Right cardiac atrium (tissue), 5 donors: Measurements from ENCODE around the gene CMIP. TPM values are rescaled to one million over a fixed set of nuclear protein-coding genes. Genes with fewer than 3 reads are reported as not detected.

Experiments
- ATAC-seq, 2 donors: fragments of 200-7000 bp; cut with Tn5 transposase; one replicate each; pipeline versions ENCODE4 v1.8.0 to v1.9.1; 2020; ENCODE audit warnings: moderate library complexity in 2 of 2, mild to moderate bottlenecking in 1 of 2
- DNase-seq, 3 donors: peaks; one replicate each; pipeline ENCODE4 v3.0.0-alpha.2; 2020
- H3K27ac ChIP-seq: one replicate; pipeline ENCODE4 v1.5.1; 2013; ENCODE audit warnings: mild to moderate bottlenecking, low read length, control low read depth, moderate library complexity
- H3K27me3 ChIP-seq: one replicate; pipeline ENCODE4 v1.6.1; 2013; ENCODE audit not compliant: control insufficient read depth, insufficient read depth
- H3K4me1 ChIP-seq: one replicate; pipeline ENCODE4 v1.6.1; 2013; ENCODE audit warnings: low read length; ENCODE audit not compliant: control insufficient read depth, insufficient read depth
- H3K4me3 ChIP-seq: one replicate; pipeline ENCODE4 v1.5.1; 2013; ENCODE audit warnings: low read length, control low read depth
- H3K9me3 ChIP-seq: one replicate; pipeline ENCODE4 v1.6.1; 2013; ENCODE audit warnings: low read length; ENCODE audit not compliant: control insufficient read depth
- WGBS: extraction: QIAGEN DNeasy Blood & Tissue Kit; methylation state at CpG from one replicate; pipeline ENCODE4 v1.1.7; 2013; 5-methylcytosine and 5-hydroxymethylcytosine counted together
- intact Hi-C, 4 donors: fragments of 100-400 bp; cut with DNase I; formaldehyde crosslinking; loops; one replicate each; pipeline versions ENCODE4 v1.11.0 to v1.14.0; 2022 to 2023
- polyA plus RNA-seq: library from polyadenylated mRNA; stranded (reverse); fragments of 200-250 nt; gene quantifications from one replicate; pipeline ENCODE4 v1.2.3, GENCODE V29; 2013
- total RNA-seq, 4 donors: library from RNA; stranded (reverse); fragmentation: NEBNext Ultra II Directional; extraction: Animal tissue kit (Norgen Biotek cat#: 25700); gene quantifications; one replicate each; pipeline ENCODE4 v1.2.1, GENCODE V29; 2021
- donor health status: healthy with polysubstance abuse.
- donor health status: DM: no; HTN: yes; CAD: no.
- donor health status: DM: no; HTN: no; CAD: no.
- donor health status: DM: no; HTN: yes; CAD: no; lungs with severe emphysema.
- donor health status: DM: yes; HTN: yes; CAD: no.

CMIP gene
- total and polyA plus RNA-seq, 5 donors, result 9.0 to 29.0 (median 19.2) TPM

DNA sequence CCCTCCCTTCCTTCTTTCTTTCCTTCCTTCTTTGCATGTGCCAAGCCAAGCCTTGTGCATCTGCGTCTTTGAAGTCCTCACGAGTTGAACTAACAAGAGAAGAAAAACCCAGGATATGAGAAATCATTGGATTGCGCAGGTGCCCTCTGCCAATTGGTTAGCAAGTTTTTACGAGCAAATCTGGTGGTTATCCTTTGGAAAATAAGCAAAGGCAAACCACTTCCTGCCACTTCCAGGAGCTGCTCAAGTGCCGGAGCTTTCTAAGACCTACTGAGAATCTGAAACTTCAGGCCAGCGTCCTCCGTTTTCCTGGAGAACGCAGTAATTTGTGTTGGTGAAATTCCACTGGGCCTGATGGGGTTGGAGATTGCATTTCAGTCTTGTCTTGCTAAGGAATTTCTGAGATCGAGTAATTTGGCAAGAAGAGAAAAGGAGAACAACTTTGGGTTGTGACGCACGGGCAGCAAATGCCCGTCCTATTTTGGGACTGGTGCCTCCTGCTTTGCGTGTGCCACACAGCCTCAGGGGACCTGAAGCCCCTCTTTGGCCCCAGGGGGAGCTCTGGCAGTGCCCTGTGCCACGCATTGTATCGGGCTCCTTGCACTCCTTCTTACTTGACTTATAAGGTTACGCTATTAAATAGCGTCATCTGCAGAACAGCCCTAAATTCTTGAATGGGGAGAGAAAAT, 56.4 kb downstream of the CMIP start:
- H3K4me1 ChIP-seq, result peaks cover 3% of the 10 kb centered on the region
- ATAC-seq (peak in 1 of 2 donors; percentile 6), DNase-seq (peak in 1 of 3 donors; percentile 65)
- no peak overlapping the region for H3K4me3 ChIP-seq
- H3K27ac ChIP-seq, result peak overlapping the region; percentile 21
- intact Hi-C loops, result no loop called here
- 61% methylated on average over 17 of the region's 17 CpGs for WGBS
- H3K27me3 ChIP-seq, result no peaks in the 10 kb centered on the region
- H3K9me3 ChIP-seq, result no peaks in the 10 kb centered on the region

GRCh38 chr16:81502396-81503070, 57.9 kb downstream of the CMIP start:
- Histone ChIP-seq H3K4me3 (no peak overlapping the region), H3K27me3 (no peaks in the 10 kb centered on the region), H3K4me1 (peaks cover 3% of the 10 kb centered on the region), H3K27ac (peak overlapping the region; percentile 21), H3K9me3 (no peaks in the 10 kb centered on the region)
- DNase-seq (peak in 2 of 3 donors; percentile 63 to 79), ATAC-seq (peak; percentile 59 to 81)
- intact Hi-C loops, result no loop called here
- 67% methylated on average over 17 of the region's 17 CpGs for WGBS

DNA sequence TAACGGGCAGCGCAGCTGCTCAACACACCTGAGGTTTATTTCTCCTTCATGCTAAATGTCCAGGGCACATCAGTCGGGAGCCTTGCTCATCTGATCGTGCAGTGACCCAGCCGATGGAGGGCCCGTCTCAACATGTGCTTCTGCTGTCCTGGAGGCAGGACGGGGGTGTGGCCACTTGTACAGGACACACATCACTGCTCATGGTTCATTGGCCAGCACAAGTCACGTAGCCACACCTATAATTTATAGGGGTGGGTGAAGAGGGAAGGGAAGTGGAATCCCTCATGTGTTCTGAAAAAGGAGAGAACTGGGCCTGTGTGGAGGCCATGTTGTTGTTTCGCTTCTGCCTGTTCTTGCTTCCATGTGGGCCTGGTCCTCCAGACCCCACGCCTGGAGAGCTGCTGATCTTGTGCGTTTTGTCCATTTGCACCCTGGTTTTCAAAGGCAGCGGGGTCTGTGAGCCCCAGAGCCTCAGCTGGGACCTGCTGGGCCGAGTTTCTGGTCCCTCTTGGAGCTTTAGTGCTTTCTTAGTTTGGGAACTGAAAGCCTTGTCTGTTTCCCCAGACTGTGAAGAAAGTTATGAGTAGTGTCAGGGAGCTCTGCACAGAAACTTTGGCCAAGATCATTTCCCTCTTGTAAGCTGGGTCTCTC, 60.5 kb downstream of the CMIP start:
- Histone ChIP-seq H3K27ac (no peak overlapping the region), H3K4me3 (no peak overlapping the region), H3K27me3 (no peaks in the 10 kb centered on the region), H3K4me1 (peaks cover 3% of the 10 kb centered on the region), H3K9me3 (no peaks in the 10 kb centered on the region)
- peak in 1 of 3 donors; percentile 73 for DNase-seq
- 71% methylated on average over 13 of the region's 13 CpGs for WGBS
- peak; percentile 43 to 62 for ATAC-seq
- intact Hi-C loops, result no loop called here

DNA sequence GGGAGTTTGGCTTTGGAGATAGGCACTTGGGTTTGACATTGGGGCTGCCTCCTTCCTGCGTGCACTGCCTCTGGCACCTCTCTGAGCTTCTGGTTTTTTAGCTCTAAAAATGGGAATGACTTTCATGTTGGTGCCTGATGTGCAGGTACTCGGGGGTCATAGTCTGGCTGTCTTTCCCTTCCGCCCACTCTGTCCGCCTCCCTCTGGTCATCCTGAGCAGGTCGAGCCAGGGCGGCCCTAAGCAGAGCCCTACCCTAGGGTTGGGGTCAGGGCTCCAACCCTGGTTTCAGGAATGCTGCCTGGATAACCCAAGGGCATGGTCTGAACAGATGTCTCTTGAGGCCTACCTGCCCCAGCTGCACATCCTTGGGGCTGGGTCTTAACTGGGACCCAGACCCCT, 64.8 kb downstream of the CMIP start:
- intact Hi-C loops, result no loop called here
- Histone ChIP-seq H3K4me3 (no peak overlapping the region), H3K9me3 (no peaks in the 10 kb centered on the region), H3K4me1 (peaks cover 11% of the 10 kb centered on the region), H3K27ac (no peak overlapping the region), H3K27me3 (no peaks in the 10 kb centered on the region)
- no peak for ATAC-seq
- WGBS, result 96% methylated on average over 6 of the region's 6 CpGs
- DNase-seq, result peak in 1 of 3 donors; percentile 42

DNA sequence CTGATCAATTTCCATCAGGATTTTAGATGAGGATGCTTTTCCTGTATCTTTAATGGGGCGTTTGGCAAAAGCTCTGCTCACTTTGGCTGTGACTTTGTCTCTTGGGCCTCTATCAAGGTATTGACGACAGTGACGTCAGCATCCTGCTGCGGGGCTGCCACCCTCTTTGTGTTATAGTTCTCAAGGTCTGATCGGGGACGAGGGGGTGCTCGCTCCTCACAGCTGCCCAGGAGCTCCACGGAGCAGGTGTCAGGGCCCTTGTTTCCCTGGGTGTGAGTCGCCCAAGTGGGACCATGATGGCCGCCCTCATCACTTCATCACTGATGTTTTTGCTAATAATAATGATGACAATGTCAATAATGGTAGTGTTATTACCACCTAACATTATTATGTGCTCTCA, 65.4 kb downstream of the CMIP start:
- no peak overlapping the region for H3K27ac ChIP-seq
- DNase-seq (peak in 1 of 3 donors; percentile 28), ATAC-seq (no peak)
- H3K4me1 ChIP-seq, result peaks cover 12% of the 10 kb centered on the region
- WGBS, result 80% methylated on average over 10 of the region's 10 CpGs
- intact Hi-C loops, result no loop called here
- H3K9me3 ChIP-seq, result no peaks in the 10 kb centered on the region
- no peak overlapping the region for H3K4me3 ChIP-seq
- no peaks in the 10 kb centered on the region for H3K27me3 ChIP-seq

- intact Hi-C loops, result no loop called here
- no peaks in the 10 kb centered on the region for H3K9me3 ChIP-seq
- no peak overlapping the region for H3K27ac ChIP-seq
- DNase-seq, result no peak
- H3K4me1 ChIP-seq, result peaks cover 12% of the 10 kb centered on the region
- 95% methylated on average over 5 of the region's 5 CpGs for WGBS
- no peak for ATAC-seq
- no peak overlapping the region for H3K4me3 ChIP-seq
- H3K27me3 ChIP-seq, result no peaks in the 10 kb centered on the region
These were observed 66.8 kb downstream of the CMIP start for GRCh38 chr16:81511371-81511770.

DNA sequence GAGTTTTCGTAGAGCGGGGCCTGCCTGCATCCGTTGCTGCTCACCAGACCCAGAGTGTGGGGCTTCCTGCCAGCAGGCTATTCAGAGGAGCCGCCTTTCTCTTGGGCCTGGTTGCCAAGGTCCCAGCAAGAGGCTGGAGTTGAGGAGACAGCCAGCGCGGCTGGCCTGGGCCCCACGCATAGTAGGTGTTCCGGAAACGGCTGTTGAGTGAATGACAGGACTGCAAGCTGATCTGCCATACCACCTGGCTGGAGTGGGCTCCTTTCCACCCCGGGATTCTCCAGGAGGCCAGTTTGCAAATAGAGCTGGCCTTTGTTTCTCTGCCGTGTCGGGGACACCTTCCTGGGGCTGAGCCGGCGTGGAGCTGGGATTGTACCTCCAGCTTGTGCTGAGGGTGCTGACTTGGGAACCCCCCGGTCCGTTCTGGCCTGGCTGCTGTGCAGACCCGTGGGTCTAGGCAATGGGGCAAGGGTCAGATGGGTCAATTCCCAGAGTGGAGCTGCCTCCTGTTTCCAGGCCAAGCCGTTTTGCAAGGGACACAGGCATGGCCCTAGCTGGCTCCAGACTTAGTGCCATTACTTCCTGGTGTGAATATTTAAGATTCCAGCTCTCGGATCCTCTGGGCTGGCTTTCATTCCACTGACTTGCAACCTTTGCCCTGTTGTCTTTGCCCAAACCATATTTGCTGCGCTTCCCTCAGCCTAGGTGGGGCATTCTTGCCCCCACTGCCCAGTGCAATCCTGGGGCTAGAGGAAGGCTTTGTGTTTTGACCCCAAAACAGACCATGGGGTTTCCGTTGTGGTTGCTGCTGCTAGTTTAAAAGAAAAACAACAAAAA, 68.8 kb downstream of the CMIP start:
- 26% methylated on average over 21 of the region's 21 CpGs for WGBS
- Histone ChIP-seq H3K4me3 (no peak overlapping the region), H3K4me1 (peaks cover 14% of the 10 kb centered on the region), H3K27ac (peak overlapping the region; percentile 79), H3K27me3 (no peaks in the 10 kb centered on the region), H3K9me3 (no peaks in the 10 kb centered on the region)
- peak; percentile 88 to 96 (median 91) for DNase-seq
- peak; percentile 85 to 87 for ATAC-seq
- intact Hi-C loops, result no loop called here

GRCh38 chr16:81514041-81514559, 69.5 kb downstream of the CMIP start:
- H3K4me3 ChIP-seq, result no peak overlapping the region
- H3K27ac ChIP-seq, result no peak overlapping the region
- intact Hi-C loops, result no loop called here
- peaks cover 14% of the 10 kb centered on the region for H3K4me1 ChIP-seq
- 74% methylated on average over 7 of the region's 7 CpGs for WGBS
- H3K27me3 ChIP-seq, result no peaks in the 10 kb centered on the region
- ATAC-seq, result no peak
- peak in 2 of 3 donors; percentile 20 to 40 for DNase-seq
- no peaks in the 10 kb centered on the region for H3K9me3 ChIP-seq

DNA sequence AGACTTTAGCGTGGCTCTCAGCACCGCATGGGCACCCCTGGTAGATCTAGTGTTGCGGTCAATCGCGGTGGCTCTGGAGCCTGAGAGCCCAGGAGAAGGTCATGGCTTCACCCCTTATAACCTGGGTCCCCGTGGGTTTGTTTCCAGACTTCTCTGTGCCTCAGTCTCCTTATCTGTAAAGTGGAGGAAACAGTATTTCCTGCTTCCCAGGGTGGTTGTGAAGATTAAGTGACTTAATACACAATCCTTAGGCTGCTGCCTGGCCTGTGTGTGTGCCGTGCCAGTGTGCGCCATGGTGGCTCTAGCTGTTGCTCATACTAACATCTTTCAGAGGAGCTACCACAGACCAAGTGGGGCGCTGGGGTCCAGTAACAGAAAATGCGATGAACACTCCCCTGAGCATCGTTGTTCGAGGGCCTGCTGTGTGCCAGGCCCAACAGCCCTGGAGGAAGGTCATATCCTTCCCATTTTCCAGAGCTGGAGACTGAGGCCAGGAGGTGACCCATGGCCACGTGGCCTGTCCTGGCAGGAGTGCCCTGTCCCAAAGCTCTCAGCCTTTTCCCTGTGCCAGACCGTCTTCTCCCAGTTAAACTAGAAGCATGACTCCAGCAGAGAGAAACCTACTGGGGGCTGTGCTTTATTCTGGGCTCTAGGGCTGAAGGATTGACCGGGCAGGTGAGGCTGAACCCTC, 70.1 kb downstream of the CMIP start:
- Histone ChIP-seq H3K4me1 (peaks cover 14% of the 10 kb centered on the region), H3K27ac (no peak overlapping the region), H3K9me3 (no peaks in the 10 kb centered on the region), H3K4me3 (no peak overlapping the region), H3K27me3 (no peaks in the 10 kb centered on the region)
- intact Hi-C loops, result no loop called here
- ATAC-seq (no peak), DNase-seq (peak in 2 of 3 donors; percentile 46 to 51)
- 89% methylated on average over 15 of the region's 15 CpGs for WGBS

GRCh38 chr16:81515281-81515680, 70.7 kb downstream of the CMIP start:
- Histone ChIP-seq H3K27ac (no peak overlapping the region), H3K9me3 (no peaks in the 10 kb centered on the region), H3K4me3 (no peak overlapping the region), H3K27me3 (no peaks in the 10 kb centered on the region), H3K4me1 (peaks cover 14% of the 10 kb centered on the region)
- WGBS, result 95% methylated on average over 11 of the region's 11 CpGs
- intact Hi-C loops, result no loop called here
- DNase-seq, result no peak
- ATAC-seq, result no peak
